ENCODE data around the gene AATF.

DNA sequence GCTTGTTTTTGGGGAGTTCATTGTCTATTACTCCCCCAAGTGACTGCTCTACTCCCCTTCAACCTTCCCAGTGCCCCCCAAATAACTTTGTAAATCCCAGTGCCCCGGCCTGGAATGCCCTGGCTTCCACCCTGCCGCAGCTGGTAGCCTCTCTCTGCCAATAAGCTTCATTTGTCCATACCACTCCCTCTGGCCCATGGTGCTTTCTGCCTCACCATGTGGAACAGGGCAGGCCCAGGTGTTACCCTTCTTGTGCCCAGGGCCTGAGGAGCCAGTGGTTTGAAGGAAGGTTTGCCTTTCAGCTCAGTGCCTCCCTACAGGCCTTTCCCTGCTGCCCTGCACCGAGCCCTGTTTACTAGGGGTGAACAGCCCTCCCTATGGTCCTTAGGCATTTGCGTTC lies 134.2 kb downstream of the AATF start:
- TF ChIP-seq, protein P1, sequence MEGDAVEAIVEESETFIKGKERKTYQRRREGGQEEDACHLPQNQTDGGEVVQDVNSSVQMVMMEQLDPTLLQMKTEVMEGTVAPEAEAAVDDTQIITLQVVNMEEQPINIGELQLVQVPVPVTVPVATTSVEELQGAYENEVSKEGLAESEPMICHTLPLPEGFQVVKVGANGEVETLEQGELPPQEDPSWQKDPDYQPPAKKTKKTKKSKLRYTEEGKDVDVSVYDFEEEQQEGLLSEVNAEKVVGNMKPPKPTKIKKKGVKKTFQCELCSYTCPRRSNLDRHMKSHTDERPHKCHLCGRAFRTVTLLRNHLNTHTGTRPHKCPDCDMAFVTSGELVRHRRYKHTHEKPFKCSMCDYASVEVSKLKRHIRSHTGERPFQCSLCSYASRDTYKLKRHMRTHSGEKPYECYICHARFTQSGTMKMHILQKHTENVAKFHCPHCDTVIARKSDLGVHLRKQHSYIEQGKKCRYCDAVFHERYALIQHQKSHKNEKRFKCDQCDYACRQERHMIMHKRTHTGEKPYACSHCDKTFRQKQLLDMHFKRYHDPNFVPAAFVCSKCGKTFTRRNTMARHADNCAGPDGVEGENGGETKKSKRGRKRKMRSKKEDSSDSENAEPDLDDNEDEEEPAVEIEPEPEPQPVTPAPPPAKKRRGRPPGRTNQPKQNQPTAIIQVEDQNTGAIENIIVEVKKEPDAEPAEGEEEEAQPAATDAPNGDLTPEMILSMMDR (IDR thresholded peaks at IDR 0.05 in 8 of 11, conservative IDR thresholded peaks at IDR 0.05 in 3 of 11), result no peak
- TF ChIP-seq POLR2AphosphoS5 (IDR thresholded peaks at IDR 0.05), result no peak
